GM18867 (cell line): ENCODE data around the gene GTF2I.
A peak's percentile ranks its signal among the peaks of the same experiment; 100 is the strongest.
"Not testable (repeated sequence)": the region's sequence is repeated elsewhere in the genome, so short reads cannot be mapped to it uniquely, and the experiment has no call there.

Source experiments
- ATAC-seq: cut with Tn5 transposase; IDR thresholded peaks from one replicate; pipeline ENCODE4 v1.9.1; 2021; ENCODE audit warnings: mild to moderate bottlenecking, moderate library complexity; ENCODE audit not compliant: unreplicated experiment

Gene GTF2I

DNA sequence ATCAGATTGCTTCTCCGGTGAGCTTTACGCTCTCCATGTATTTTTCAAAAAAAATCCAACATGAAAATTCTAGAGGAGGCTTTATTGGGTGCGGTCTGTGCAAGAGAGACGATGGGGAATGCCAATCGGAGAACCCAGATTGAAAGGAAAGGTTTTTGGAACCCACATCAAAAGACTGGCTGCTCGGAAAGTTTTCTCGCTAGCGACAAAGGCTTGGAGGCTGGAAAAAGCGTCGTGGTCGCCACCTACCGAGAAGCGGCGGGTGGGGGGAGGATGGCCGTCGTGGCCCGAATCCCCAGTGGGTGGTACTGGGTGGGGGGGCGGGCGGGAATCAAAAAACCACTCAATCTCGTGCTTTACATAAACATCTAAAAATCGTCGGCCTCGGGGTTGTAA is 1.1 kb upstream of the GTF2I start:
- no peak for ATAC-seq

DNA sequence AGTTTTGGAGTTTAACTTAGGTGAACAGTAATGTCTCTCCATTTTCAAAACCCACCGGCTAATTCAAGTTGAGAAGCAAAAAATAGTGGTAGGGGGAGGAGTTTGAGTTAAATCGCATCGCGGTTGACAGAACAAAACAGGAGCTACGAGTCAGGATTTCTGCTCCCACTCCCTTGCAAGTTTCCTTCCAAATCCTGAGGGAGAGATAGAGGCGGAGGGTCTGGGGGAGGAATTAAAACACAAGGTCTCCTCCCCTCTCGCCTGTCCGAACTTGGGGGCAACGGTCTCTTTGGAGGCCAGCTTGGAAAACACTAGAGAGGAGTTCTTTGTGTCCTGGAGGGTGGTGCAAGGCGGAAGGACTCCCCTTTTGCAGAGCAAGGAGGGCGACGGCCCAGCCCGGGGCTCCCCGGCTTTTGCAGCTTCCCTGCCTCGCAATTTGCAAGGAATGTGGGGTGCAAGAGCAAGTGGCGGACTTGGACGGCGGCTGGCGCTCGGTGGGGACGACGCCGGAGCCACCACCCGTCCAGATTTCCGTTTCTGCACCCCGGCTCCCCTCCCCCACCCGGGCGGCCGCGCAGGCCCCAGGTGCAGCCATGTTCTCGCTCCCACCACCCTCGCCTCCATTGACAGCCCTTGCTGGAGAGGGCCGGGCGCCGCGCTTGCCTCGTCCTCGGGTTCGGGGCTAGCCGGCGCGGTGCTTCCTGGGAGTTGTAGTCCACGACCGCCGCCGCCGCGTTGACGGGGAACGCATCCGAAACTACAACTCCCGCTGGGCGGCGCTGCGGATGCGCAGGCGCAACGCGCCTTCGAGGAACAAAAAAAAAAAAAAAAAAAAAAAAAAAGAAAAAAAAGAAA is 454 bp upstream of the GTF2I start:
- ATAC-seq, result peak; percentile 66

DNA sequence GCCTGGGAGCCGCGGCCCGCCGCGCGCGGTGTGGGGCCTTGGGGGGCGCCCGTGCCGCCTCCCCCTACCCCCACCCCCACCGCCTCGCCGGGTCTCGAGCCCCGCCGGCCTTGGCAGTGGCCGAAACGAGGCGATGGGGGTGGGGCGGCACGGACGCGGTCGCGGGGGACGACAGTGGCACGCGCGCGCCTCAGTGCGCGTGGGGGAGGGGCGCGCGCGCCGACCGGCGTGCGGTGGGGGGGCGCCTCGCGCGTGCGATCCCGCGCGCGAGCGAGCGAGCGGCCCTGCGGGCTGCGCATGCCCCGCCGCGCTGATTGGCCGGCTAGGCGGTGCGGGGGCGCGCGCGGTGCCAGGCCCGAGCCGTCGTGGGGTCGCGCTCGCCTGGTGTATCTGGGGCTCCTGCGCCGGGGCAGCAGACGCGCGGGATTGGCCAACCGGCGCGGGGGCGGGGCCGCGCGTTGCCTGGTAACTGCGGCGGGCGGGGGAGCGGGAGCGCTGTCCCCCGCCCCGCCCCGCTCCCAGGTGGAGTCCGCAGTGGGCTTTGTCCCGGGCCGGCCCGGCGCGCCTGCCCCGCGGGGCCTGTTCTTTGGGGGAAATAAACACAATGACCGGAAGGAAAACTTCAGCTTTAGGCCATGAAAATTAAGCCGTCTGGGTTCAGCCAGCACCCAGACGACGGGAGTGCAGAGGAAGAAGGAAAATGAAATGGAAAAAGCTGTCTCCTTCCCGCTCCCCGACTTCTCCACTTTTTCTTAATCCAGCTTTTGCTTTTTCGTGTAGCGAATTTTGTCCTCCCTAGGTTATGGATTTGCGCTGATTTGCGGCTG is 873 bp downstream of the GTF2I start:
- peak; percentile 63 for ATAC-seq

DNA sequence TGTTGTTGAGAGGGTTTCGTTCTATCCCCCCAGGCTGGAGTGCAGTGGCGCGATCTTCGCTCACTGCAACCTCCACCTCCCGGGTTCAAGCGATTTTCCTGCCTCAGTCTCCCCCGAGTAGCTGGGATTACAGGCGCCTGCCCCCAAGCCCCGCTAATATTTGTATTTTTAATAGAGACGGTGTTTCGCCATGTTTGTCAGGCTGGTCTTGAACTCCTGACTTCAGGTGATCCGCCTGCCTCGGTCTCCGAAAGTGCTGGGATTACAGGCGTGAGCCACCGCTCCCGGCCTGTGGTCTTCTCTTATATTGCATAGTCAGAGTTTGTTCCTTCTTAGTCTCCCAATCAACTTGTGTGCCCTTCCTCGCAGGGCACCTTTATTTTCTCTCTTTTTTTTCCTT is 2.7 kb downstream of the GTF2I start:
- ATAC-seq, result not testable (repeated sequence)

DNA sequence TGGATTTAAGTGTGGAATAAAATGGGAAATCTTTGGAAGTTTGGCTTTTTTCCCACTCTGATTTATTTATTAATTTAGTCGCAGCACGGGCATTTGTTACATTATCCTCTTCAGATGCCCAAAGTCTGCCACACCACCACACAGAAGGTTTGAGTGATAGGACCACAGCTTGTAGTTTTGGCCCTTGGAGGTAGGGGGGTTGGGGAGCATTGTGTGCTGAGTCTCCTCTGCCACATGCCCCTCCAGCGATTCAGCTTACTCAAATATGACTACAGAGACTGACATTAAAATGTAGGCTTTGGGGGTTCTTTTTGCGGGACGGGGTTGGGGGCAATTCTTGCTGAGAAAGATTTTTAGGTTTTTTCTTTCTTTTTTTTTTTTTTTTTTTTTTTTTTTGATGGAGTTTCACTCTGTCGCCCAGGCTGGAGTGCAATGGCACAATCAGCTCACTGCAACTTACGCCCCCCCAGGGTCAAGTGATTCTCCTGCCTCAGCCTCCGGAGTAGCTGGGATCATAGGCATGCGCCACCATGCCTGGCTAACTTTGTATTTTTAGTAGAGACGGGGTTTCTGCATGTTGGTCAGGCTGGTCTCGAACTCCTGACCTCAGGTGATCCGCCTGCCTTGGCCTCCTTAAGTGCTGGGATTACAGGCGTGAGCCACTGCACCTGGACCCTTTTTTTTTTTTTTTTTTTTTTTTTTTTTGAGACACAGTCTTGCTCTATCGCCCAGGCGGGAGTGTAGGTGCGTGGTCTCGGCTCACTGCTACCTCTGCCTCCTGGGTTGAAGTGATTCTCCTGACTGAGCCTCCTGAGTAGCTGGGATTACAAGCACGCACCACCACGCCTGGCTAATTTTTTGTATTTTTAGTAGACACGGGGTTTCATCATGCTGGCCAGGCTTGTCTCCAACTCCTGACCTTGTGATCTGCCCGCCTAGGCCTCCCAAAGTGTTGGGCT is 4.6 kb downstream of the GTF2I start:
- not testable (repeated sequence) for ATAC-seq

DNA sequence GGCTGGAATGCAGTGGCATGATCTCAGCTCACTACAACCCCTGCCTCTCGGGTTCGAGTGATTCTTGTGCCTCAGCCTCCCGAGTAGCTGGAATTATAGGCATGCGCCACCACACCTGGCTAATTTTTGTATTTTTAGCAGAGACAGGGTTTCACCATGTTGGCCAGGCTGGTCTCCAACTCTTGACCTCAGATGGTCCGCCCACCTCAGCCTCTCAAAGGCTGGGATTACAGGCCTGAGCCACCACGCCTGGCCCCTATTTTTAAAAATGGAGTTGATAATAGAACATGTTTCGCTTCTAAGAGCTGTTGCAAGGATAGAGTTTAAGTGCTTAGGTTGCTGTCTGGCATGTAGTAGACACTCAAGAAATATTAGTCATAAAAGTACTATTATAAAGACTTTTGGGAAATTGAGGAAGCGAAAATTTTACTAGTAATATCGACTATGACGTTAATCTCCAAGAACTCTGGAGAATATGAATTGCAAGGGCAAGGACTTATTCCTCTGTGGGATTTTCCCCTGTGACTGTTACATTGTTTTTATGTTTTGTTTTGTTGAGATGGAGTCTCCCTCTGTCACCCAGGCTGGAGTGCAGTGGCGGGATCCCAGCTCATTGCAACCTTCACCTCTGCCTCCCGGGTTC is 7.9 kb downstream of the GTF2I start:
- ATAC-seq, result no peak

DNA sequence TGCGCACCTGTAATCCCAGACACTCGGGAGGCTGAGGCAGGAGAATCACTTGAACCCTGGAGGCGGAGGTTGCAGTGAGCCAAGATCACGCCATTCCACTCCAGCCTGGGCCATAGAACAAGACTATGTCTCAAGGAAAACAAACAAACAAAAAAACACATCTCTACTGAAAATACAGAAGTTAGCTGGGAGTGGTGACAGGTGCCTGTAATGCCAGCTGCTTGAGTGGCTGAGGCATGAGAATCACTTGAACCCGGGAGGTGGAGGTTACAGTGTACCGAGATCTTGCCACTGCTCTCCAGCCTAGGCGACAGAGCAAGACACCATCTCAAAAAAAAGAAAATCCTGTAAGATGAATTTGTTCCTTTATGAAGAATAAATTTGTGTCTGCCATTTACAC is 9.5 kb downstream of the GTF2I start:
- not testable (repeated sequence) for ATAC-seq

DNA sequence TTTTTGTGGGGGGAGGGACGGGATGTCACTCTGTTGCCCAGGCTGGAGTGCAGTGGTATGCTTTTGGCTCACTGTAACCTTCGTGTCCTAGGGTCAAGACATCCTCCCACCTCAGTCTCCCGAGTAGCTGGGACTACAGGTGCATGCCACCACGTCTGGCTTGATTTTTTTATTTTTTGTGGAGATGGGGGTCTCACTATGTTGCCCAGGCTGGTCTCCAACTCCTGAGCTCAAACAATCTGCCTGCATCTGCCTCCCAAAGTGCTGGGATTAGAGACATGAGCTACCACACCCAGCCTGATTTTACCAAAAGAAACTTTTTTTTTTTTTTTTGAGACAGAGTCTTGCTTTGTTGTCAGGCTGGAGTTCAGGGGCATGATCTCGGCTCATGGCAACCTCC is 10.0 kb downstream of the GTF2I start:
- ATAC-seq, result not testable (repeated sequence)

DNA sequence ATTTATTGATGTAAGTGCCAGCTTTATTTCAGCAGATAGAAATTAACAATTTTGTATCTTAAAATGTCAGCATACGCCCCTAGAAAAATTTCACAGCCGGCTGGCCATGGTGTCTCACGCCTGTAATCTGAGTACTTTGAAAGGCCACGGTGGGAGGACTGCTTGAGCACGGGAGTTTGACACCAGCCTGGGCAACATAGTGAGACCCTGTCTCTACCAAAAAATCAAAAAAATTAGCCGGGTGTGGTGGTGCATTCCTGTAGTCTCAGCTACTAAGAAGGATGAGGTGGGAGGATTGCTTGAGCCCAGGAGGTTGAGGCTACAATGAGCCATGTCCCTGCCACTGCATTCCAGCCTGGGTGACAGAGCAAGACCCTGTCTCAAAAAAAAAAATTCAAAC is 14.1 kb downstream of the GTF2I start:
- ATAC-seq, result no peak

DNA sequence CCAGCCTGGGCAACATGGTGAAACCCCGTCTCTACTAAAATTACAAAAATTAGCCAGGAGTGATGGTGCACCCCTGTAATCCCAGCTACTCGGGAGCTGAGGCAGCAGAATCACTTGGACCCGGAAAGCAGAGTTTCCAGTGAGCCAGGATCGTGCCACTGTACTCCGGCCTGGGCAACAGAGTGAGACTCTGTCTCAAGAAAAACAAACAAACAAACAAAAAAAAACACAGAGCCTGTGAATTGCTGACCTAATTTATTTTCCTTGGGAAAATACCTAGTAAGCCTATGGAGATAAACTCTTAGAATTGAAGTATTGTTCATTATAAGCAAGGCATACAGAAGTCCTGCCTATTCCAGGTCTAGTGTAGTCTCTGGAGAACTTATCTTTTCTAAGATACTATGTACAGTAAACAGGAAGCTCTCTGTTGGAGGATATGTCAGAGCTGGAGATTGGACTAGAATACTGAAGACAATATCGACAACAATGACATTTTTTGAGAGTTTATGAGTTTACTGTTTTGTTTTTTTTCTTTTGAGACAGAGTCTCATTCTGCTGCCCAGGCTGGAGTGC is 14.9 kb downstream of the GTF2I start:
- no peak for ATAC-seq

DNA sequence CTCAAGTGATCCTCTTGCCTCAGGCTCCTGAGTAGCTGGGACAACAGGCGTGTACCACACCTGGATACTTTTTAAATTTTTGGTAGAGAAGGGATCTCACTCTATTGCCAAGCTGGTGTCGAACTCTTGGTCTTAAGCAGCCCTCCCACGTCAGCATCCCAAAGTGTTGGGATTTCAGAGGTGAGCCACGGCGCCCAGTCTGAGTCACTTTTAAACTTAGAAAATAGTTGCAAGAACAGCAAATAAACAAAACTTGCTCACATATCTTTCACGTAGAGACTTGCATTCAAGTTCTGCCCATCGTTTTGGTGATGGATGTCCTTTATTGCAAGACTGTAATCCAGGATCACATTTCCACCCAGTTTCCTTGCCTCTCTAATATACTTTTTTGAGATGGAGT is 16.6 kb downstream of the GTF2I start:
- ATAC-seq, result no peak

DNA sequence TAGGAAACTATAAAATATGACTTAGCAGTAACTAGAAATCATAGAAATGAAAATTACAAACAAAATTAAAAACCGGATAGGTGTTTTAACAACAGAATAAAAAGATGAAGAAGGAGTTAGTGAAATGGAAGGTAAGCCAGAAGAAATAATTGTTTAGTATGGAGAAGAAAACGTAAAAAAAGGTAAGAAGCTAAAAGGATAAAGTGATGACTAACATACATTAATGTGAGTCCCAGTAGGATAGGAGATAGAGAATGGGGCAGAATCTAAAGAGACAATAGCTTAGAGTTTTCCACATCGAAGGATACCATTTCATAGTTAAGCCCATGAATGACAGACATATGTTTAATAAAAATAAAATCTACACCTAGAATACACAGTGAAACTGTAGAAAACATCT is 25.3 kb downstream of the GTF2I start:
- ATAC-seq, result no peak

DNA sequence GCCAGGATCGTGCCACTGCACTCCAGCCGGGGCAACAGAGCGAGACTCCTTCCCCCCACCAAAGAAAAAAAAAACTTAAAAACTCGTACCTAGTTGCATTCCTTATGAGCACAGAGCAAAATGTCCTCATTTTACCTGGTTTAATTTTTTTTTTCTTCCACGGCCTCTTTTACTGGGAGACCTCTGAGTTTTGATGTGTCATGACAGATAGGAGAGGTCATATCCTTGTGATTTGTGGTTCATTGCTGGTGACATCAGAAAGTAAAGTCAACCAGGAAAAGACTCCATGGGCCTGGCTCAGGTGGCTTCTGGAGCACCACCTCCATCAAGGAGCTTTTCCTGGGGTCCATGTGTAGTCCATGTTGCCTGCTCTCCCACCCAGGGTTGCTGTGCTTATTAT is 26.3 kb downstream of the GTF2I start:
- ATAC-seq, result no peak

DNA sequence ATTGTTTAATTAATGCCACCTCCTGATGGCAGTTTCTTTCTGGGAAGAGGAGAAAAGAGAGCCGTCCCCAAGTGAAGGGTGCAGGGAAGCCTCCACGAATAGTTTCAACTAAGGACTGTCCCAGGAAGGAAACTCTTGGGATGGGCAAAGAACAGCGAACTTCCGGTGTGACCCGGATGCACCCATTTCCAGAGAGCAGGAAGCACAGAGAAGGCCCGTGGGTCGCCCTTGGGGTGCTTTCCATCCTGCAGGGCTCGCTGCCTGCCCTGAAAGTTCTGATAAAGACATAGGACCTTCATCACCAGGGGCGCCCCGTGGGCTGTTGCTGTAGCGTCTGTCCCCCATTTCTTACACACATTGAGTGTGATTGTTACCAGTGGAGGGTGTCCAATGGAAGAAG is 27.0 kb downstream of the GTF2I start:
- no peak for ATAC-seq

DNA sequence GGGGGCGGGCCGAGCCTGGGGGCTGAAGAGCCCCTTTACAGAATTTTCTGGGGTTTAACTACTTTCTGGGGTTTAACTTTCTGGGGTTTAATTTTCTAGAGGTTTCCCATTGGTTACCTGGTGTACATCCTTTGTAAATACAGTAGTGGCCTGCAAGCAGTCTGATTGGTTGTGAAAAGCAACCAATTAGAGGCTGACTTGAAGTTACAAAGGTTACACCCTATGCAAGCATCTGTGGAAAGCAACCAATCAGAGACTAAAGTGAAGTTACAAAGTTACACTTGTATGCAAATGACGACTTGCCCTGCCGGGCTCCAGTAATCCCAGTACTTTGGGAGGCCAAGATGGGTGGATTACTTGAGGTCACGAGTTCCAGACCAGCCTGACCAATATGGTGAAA is 27.4 kb downstream of the GTF2I start:
- no peak for ATAC-seq

DNA sequence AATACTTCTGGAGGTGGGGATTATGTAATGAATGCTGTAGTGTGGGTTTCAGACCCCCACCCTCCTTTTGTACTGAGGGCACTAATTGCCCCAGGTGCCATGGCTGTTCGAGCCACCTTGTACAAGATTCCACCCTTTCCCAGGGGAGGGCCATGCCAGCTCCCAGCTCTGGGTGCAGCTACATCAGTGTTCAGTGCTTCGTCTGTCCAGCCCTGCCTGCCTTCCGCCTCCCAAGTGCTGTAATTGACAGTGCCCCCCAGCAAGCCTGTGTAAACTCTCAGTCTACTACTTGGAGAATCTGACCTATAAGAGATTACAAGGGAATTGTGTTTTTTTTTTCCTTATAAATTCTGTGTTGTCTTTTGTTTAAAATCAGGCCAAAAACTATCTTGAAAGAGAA is 33.0 kb downstream of the GTF2I start:
- ATAC-seq, result no peak

DNA sequence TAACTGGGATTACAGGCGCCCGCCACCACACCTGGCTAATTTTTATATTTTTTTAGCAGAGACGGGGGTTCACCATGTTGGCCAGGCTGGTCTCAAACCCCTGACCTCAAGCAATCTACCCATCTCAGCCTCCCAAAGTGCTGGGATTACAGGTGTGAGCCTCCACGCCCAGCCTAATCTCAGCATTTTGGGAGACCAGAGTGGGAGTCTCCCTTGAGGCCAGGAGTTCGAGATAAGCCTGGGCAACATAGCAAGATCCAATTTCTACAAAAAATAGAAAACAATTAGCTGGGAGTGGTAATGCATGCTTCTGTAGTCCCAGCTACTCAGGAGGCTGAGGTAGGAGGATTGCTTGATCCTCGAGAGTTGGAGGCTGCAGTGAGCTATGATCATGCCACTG is 46.9 kb downstream of the GTF2I start:
- not testable (repeated sequence) for ATAC-seq

DNA sequence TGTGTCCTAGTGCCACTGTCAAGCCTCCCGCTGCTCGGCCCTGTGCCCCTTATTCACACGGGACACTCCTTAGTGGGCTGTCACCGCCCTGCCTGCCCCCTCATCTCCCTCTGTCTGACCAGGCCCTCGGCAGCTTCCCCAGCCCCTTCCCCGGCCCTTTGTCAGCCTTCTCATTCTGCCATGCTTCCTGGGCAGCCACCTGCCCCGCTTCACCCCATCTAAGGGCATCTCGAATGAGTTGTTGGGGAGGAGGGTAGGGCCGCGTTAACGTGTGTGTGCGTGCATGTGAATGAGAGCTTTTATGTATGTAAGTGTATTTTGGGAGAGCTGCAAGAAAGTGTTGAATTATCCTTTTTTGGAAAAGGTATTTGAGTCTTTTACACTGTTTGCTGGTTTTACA is 49.7 kb downstream of the GTF2I start:
- no peak for ATAC-seq

DNA sequence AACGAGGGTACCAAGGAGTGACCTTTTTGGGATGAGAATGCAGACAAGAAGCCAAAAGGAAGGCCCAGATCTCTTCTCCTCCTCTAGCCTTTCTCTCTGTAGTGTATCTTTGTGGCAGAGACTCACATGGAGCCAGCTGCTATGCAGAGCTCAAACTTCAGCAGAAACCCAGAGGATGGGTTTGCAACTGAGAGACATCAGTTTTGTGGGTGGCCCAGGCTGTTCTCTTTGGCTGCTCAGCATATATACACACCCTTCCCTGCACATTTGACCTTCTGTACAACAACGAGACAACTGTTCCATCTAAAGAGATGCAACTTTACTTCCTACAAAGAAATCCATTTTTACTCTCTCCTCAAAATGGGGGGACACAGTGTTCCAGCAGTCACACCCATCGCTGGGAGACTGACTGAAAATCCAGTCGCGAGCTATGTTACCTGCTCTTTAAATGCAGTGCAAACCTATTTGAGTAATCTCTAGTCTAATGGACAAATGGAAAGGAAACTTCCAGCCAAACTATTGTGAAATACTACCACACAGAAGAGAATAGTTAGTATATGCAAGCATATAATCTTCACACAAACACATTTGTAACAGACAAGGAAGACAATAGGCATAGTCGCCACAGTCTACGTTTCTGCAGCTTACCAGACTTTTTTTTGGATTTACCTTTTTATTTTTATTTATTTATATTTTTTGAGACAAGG is 51.2 kb downstream of the GTF2I start:
- ATAC-seq, result no peak
